ENCODE data around the gene ILF2. TPM values are rescaled to one million over a fixed set of nuclear protein-coding genes. Genes with fewer than 3 reads are reported as not detected.

ILF2 gene
- total RNA-seq, 1 donor from 2014 or later: 358 TPM

DNA sequence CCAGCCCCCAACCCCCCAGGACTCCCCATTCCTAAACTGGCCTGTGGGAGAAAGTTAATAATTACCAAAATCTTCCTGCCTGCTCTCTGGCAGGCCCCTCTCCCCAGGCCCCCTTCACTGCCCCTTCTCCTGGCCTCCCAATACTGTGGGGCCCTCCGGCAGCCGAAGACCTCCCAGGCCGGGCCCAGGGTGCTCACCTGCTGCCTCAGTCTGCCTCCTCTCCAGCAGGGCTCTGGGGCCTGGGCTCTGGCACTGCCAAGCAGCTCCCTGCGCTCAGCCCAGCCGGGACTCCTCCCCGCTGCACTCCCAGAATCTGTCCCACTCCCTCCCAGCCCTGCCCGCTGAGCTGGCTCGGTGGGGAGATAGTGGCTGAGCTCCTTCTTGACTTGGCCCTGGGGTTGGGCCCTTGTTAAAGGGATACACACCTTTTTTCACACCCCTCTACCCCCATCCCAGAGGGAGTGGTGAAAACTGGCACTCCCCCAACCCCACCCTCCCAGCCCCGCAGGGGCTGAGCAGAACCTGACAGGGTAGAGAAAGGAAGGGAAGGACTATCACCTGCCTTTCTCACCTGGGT, 58.0 kb downstream of the ILF2 start, which contains the start of gene S100A16:
S100A16 (minus strand) TSS at position 383 of the 577 bp plus-strand sequence. CDS start 4,986 bp downstream, outside the sequence.
- Mint-ChIP-seq H3K4me3 (ENCODE audit: low read depth) (no peak within 1 kb of the TSS), H3K27me3 (ENCODE audit: low read depth) (no peaks in the 10 kb centered on the region), H3K9me3 (no peaks in the 10 kb centered on the region), H3K4me1 (ENCODE audit: low read depth) (peaks cover 2% of the 10 kb centered on the region), H3K27ac (no peak within 1 kb of the TSS), H3K36me3 (ENCODE audit: low read depth) (no peaks in the 10 kb centered on the region)
- DNase-seq (ENCODE audit: low spot score): no peak
- intact Hi-C loops (cut with micrococcal nuclease): no loop called here

DNA sequence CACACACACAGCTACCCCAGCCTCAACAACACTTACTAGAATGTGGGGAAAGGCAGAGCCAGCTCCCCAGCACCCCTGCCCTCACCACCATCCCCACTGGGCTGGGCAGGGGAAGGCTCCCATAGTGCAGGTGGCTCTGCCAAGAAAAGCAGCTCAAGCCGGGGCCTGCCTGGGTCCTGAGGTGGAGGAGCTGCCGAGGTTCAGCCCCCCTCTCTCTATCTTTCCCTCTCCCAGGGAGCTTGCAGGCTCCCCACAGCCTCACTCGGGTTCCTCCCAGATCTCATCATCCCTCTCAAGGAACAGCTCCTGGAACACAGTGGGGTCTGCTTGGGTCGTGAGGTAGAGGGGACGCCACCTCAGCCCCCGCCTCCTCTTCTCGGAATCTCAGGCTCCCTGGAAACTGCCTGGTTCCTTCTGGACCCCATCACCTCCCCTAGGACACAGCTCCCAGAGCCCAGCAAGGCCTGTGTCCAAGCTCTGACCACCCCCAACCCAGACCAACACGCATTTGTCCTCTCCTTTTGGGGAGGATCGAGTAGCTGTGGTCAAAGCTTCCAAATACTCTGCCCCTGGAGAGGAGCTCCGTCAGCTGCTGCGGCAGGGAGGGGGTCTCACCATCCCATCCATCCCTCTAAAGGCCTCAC, 58.6 kb downstream of the ILF2 start:
- Mint-ChIP-seq H3K4me3 (ENCODE audit: low read depth) (no peak overlapping the region), H3K4me1 (ENCODE audit: low read depth) (no peaks in the 10 kb centered on the region), H3K27me3 (ENCODE audit: low read depth) (no peaks in the 10 kb centered on the region), H3K27ac (no peak overlapping the region), H3K36me3 (ENCODE audit: low read depth) (no peaks in the 10 kb centered on the region), H3K9me3 (no peaks in the 10 kb centered on the region)
- intact Hi-C loops (cut with micrococcal nuclease): no loop called here
- DNase-seq (ENCODE audit: low spot score): no peak

Other genes with a start within 250 kb of the ILF2 start
- not detected in 2 replicates for gene S100A7, start 210.3 kb downstream of the ILF2 start, total RNA-seq
- 209 and 229 TPM in 2 replicates for gene S100A6, start 135.0 kb downstream of the ILF2 start, total RNA-seq
- gene S100A5, start 130.1 kb downstream of the ILF2 start, total RNA-seq: 1.8 and 2.4 TPM in 2 replicates
- gene S100A4, start 125.2 kb downstream of the ILF2 start, total RNA-seq: 175 and 181 TPM in 2 replicates
- not detected in 2 replicates for gene S100A3, start 121.7 kb downstream of the ILF2 start, total RNA-seq
- gene S100A2, start 105.1 kb downstream of the ILF2 start, total RNA-seq: 0.44 and 0.75 TPM in 2 replicates
- gene S100A16, start 57.9 kb downstream of the ILF2 start, total RNA-seq: not detected in 2 replicates
- gene S100A14, start 54.7 kb downstream of the ILF2 start, total RNA-seq: not detected in 2 replicates
- 3.9 and 4.0 TPM in 2 replicates for gene S100A13, start 43.5 kb downstream of the ILF2 start, total RNA-seq
- not detected in 2 replicates for gene S100A1, start 42.6 kb downstream of the ILF2 start, total RNA-seq
- 94.6 and 98.7 TPM in 2 replicates for gene CHTOP, start 36.9 kb downstream of the ILF2 start, total RNA-seq
- gene SNAPIN, start 12.3 kb downstream of the ILF2 start, total RNA-seq: 32.8 and 33.1 TPM in 2 replicates
- not detected in 2 replicates for gene NPR1, start 7.7 kb upstream of the ILF2 start, total RNA-seq
- 53.8 and 54.0 TPM in 2 replicates for gene INTS3, start 57.1 kb upstream of the ILF2 start, total RNA-seq
- 11.5 and 13.7 TPM in 2 replicates for gene SLC27A3, start 104.4 kb upstream of the ILF2 start, total RNA-seq